Limb (tissue), 2 donors: ENCODE data around the gene INAVA.

Experiments
- DNase-seq, 2 donors: peaks; one replicate each; pipeline ENCODE4 v3.0.0-alpha.2; 2016; ENCODE audit errors: extremely low spot score in 2 of 2

INAVA gene, protein sequence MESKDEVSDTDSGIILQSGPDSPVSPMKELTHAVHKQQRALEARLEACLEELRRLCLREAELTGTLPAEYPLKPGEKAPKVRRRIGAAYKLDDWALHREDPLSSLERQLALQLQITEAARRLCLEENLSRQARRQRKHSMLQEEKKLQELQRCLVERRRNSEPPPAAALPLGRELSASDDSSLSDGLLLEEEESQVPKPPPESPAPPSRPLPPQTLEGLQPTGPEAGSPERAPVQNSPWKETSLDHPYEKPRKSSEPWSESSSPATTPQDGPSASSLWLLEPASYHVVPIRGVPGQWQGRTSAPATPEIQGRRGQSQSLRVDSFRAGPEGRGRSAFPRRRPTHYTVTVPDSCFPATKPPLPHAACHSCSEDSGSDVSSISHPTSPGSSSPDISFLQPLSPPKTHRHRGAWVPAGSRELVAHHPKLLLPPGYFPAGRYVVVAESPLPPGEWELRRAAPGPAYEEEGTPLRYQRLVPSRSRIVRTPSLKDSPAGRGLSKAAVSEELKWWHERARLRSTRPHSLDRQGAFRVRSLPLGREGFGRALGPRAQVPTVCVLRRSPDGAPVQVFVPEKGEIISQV

DNA sequence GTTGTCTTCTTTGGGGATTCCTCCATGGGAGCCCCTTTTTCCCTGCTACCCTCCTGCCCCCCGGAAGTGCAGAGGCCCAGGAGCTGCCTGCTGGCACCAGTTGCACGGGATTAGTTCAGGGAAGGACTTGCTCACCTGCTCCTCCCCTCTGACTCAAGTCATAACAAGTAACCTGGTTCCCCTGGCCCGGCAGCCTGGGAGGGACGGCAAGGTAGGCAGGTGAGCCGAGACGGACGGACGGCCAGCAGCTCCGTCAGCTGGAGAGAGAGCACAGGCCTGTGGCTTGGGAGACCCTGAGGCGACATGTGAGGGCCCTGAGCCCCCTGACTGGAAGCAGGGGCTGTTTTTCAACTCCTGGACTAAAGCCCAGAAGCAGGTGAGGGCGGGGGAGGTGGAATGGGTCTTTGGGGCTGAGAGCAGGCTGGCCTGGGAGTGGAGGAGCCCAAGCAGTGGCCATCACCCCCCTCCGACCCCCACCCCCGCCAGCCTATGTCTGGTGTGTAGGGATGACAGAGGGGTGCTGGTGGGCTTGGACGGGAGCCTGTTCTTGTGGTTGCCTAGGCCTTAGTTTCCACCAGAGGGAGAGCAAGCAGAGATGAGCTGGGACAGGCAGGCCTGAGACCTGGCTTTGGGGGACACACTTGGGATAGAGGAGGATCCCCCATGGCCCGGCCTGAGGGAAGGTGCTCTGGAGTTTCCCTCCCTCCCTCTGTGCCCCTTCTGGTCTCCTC lies at the start of gene INAVA:
Gene INAVA (plus strand): TSS at position 189 of the 731 bp plus-strand sequence. CDS start 3,501 bp downstream, outside the sequence.
- no peak for DNase-seq

DNA sequence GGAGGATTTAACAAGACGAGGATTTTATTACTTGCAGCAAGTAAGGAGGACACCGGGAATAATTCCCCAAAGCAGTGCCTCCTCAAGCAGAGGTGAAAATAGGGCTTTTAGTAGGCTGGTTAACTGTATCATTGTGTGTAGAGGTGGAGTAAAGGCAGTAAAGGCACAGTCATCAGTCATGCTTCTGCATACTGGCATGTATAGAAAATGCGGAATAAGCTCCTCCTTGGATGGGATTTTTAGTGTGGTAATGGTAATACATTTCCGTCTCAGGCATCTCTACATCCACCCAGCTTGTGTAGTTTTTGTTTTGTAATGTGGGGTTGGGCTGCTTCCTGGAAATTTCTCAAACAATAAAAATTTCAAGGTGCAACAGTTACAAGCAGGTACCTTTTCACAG lies 49.3 kb upstream of the INAVA start:
- DNase-seq = no peak

DNA sequence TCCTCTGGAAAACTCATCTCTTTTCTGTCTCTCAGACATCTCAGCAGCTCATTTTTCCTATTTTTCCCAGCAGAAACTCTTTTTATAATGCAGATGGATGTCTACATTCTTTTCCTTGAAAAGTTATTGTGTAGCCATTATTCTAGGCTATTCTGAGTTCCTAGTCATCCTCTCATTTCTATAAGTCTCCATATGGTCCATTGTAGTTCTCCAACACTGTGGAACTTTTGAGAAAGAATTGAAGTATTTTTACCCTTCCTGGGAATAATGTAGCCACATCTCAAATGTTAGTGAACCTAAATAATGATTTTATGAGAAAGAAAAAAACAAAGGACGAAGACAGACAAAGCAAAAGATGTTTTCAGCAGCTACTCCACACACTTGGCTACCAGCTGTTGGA lies 48.3 kb upstream of the INAVA start:
- DNase-seq = no peak

DNA sequence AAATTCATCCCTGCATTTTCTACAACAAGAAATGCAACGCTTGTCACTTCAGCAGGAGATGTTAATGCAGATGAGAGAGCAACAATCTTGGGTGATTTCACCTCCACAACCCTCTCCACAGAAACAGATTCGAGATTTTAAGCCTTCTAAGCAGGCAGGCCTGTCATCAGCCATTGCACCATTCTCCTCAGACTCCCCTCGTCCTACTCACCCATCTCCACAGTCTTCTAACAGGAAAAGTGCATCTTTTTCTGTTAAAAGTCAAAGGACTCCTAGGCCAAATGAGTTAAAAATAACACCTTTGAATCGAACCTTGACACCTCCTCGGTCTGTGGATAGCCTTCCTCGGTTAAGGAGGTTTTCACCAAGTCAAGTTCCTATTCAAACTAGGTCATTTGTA lies 45.3 kb upstream of the INAVA start:
- DNase-seq = no peak

DNA sequence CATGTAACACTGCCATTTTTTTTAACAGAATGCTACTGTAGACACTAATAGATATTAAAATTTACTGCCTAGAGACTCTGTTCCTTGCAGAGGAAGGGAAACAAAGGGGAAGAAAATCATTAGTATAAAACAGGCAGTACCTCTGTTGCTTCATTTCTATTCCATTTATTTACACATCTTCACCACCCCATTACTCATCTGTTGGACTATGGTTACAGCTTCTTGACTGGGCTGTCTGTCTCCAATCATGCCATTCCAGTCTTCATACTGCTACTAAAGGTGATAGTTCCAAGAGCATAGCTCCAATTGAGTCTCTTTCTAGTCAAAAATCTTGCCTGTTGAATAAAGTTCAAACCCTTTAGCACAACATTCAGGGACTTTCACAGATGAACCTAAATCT lies 44.1 kb upstream of the INAVA start:
- no peak for DNase-seq

DNA sequence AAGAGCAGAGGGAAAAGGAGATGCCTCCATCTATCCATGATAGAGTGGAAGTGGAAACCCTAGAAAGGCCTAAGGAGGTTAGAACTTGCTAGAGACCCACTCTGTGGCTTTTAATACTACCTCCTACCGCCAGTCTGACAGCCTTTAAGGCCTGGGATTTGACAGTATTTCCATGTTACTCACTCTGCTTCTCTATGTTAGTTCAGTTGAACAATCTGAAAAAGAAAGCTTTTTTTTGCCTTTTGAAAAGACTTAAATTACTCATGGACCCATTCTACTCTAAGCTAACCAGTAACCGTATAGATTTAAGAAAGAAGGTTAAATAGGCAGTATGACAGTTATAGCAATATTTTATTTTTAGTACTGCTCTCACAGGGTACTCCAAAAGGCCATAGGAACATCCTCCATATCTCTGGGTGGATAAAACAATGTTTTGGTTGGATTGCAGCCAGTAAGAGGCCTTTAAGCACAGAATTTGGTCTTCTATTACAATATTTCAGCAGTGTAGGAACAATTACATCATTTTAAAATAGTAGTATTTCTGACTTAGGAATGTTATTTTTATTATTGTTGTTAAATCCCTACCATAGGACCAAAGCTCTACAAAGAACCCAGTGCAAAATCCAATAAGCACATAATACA lies 37.9 kb upstream of the INAVA start:
- no peak for DNase-seq

DNA sequence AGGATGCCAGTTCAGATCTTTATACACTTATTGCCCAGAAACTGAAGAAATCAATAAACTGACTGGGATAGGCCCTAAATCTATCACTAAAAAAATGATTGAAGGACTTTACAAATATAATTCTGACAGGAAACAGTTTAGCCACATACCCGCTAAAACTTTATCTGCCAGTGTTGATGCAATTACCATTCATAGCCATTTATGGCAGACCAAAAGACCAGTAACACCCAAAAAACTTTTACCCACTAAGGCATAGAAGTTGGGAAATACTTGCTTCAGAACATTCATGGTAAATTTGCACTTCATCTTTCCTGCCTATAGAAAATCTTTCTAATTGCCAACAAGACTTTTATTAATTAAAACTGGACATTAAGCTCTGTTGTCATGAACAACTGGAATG lies 36.9 kb upstream of the INAVA start:
- no peak for DNase-seq

DNA sequence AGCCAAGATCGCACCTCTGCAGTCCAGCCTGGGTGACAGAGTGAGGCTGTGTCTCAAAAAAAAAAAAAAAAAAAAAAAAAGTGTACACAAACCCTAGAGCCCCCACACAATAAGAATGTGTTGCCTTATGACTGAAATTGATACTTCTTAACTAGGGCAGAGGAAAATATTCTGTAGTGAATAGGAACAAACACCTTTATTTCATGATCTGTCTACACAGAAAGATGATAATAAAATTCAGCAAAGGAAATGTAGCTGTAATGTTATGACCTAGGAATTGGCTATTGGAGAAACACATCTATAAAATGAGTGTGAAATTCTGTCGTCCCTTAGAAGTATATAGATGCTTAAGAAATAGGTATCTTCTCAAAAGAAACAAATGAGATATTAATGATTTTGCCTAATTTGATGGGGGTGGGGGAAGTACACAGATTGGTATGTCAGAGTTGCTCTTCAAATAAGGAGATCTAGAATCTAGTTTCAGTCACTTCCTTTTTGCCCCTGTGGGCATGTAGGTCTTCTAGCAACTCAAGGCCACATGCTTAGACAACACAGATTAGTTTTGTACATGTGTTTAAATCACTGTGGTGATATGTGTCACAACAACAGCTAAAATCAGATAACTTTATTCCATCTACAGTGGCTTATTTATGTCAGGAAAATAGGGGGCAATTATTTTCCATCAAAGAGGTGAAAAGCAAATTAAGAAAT lies 32.6 kb upstream of the INAVA start:
- no peak for DNase-seq

DNA sequence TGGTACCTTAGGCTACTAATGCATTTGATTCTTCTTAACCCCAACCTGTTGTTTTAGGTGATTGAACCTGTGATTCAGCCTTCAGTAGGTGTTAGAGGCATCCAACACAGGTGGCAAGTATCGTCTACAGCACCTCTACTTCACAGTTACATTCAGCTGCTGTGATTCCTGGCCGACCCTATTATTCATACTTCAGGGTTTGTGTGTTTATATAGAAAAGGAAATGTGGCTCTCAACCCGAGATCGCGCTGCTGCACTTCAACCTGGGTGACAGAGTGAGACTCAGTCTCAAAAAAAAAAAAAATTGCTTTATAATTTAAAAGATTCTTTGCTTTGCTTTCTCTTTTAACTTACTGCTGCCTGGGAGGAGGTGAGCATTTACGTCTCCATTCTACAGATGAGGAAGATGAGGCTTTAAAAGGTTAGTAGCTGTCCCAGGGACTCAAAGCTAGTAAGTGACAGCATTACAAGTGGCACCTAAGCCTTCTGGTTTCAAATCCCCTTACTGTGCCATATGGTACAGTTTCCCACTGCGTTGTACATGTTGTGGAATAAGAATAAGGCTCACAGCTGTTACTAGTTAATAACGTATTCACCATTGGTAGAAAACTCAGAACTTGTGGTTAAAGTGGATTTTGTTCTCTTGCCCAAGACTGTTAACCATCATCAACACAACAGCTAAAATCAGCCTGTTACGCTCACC lies 31.8 kb upstream of the INAVA start:
- DNase-seq = no peak

DNA sequence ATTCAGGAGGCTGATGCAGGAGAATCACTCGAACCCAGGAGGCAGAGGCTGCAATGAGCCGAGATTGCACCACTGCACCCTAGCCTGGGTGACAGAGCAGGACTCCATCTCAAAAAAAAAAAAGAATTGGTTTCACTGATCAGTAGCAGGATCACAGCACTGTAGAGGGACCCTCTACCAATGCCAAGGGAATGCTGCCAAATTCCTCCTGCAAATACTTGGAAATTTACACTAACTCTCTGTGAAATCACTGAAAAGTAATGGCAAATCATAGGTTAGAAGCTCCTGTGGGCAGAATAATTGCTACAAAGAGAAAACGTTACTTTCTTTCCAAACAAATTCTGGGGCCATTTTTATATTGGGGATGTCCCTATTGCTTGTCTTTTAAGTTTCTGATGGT lies 28.6 kb upstream of the INAVA start:
- no peak for DNase-seq

DNA sequence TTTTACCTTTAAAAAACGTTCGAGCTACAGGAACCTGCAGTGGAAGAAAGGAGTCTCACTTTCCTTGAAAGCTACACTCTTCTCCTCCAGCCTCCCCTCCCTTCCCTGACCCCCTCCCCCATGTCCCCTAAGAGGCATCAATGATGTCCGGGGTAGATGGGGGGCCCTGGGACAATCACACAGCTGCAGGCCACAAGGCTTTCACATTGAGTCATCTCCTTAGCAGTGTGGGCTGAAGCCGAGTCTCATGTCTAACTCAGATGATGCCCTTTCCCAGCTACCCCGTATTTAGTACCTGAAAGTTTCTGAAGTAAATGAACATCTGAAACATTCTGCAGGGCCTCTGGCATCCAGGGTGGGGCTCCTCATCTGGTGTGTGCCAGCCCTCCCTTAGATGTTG lies 28.2 kb upstream of the INAVA start:
- DNase-seq = no peak

DNA sequence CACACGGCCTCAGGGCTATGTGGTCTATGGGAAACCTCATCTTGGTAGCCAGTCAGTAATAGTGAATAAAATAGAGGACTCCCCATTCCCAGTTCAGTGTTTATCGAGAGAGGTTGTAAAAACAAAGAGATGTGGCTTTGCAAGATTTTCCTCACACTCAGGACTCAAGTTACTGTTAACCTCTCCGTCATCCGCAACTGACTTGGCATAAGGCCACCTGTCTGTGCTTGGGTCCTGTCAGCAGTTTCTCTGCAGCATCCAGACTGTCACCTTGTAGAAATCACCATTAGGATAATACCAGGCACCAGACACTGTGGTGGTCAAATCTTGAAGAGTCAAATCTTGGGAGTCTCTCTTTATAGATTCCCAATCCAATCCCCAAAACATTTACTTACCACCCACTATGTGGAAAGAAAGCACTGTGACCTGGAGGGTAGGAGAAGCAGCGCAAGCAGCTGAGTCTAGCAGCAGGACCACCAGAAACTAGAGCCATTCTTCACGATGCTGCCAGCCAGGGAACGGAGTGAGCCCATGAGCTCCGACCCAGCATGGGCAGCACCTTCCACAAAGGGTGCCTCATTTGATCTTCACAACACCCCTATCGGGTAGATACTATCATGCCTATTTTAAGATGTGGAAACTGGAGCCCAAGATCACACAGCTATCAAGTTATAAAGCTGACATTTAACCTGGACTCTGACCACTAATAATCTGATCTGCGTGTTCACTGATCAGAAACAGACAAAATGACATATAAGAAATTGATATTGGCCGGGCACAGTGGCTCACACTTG lies 27.5 kb upstream of the INAVA start:
- DNase-seq = no peak

DNA sequence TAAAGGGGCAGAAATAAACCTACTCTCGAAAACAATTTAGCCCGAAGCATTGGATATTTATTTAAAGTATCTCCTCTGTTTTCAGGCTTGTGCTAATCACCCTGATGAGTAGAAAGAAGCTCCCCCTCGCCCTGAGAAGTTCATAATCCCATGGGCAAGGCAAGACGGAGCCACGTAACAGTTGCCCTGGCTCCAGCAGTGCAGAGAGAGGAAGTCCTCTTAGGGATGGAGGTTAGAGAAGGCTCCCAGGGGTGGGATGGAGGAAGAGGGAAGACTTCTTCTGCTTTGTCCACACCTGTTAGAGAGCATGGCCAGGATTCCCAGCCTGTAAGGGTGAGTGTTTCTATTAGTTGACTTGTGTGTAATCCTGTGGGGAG lies 25.3 kb upstream of the INAVA start:
- DNase-seq = no peak

DNA sequence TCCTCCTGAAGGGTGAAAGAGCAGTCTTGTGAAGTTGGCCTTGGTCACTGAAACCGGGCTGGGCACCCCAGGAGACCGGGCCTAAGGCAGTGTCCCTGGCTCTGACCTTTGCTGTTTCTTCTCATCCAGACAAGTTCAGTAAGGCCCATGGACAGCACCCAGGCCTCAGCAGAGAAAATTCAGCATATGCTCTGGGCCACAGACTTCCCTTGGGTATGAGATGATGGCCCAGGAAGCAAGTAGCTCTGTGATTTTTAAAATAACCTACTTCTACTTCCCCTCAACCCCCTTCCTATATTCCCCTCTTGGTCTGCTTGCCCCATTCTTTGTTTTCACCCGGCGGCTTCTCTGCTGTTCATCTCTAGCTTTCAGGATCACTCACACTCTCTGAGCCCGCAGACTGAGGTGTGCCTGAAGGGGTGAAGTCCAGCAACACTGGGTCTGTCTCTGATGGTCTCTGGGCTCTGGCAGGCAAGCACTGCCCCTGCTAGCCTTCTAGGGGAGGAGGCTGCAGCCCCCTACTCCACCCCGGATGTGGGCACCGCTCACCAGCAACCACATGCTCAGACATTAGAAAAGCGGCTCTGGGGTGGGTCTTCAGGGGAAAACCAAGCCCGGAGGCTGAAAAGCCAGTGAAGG lies 24.8 kb upstream of the INAVA start:
- no peak for DNase-seq

DNA sequence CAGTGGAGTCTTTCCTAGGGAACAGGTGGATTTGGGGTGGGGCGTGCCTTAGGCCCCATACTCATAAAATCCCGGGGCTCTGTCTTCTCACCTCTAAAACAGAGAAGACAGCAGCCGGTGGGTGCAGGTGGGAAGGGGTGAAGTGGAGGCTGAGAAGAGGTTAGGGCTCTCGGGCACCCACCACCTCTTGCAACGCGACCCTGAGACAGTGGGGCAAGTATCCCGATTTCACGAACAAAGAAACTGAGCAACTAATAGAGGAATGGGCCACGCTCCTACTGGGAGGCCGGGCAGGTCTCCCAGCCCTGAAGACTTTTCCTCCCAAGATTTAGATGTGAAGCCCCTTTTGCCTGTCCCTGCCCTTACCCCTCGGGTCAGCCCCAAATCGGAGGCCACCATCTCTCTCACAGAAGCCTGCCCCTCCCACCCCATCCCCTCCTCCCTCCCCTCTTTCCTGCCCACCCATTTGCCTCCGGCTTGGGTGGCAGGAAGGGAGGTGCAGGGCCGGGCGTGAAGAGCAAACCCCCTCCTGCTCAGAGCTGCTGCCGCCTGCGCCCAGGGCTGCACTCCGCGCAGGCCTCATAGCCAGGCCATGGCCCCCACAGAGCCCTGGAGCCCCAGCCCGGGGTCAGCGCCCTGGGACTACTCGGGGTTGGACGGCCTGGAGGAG lies 22.1 kb upstream of the INAVA start, which contains the start of gene GPR25:
Gene GPR25 (plus strand): TSS at position 536 of the 670 bp plus-strand sequence. CDS start 57 bp downstream, at position 593.
- DNase-seq = no peak

DNA sequence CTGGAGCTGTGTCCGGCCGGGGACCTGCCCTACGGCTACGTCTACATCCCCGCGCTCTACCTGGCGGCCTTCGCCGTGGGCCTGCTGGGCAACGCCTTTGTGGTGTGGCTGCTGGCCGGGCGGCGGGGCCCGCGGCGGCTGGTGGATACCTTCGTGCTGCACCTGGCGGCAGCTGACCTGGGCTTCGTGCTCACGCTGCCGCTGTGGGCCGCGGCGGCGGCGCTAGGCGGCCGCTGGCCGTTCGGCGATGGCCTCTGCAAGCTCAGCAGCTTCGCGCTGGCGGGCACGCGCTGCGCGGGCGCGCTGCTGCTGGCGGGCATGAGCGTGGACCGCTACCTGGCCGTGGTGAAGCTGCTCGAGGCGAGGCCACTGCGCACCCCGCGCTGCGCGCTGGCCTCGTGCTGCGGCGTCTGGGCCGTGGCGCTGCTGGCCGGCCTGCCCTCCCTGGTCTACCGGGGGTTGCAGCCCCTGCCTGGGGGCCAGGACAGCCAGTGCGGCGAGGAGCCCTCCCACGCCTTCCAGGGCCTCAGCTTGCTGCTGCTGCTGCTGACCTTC lies 21.5 kb upstream of the INAVA start:
- peak in 1 of 2 donors; percentile 75 for DNase-seq

DNA sequence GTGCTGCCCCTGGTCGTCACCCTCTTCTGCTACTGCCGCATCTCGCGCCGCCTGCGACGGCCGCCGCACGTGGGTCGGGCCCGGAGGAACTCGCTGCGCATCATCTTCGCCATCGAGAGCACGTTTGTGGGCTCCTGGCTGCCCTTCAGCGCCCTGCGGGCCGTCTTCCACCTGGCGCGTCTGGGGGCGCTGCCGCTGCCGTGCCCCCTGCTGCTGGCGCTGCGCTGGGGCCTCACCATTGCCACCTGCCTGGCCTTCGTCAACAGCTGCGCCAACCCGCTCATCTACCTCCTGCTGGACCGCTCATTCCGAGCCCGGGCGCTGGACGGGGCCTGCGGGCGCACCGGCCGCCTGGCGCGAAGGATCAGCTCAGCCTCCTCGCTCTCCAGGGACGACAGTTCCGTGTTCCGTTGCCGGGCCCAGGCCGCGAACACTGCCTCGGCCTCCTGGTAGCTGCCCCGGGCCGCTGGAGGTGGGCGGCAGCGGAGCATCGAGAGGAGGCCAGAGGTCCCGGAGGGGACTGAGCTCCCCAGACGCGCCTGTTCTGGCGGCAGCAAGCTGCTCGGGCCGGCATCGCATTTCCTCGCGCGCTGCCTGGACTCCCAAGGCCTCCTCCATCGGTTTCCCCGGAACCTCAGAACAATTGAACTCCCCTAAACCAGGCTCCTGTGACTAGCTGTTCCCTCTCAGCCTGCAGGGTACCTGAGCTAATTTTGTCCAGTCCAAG lies 20.9 kb upstream of the INAVA start:
- no peak for DNase-seq

DNA sequence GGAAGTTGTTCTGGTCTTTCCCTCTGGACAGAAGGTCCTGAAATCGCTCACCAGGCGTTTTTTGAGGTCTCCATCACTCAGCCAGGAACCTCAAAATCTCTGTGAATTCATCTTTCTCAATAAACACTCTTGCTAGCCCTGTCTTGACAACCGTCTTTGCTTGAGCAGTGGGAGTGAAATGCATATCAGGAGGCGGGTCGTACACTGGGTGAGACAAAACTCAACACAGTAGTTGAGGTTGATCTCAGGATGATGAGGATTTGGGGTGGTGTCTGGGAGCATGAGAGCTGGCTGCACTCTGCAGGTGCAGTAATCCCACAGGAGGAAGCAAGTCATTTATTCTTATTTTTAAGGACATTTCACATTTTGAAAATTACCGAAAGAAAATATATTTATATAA lies 20.0 kb upstream of the INAVA start:
- DNase-seq = no peak
